Vagina (tissue), 2 donors: Measurements from ENCODE around the gene CFAP74.

Source experiments
- POLR2AphosphoS5 ChIP-seq, 2 donors: sonication (generic); formaldehyde crosslinking; IDR thresholded peaks; one replicate each; pipeline ENCODE4 v1.9.0; 2017; ENCODE audit warnings: antibody characterized with exemption in 2 of 2, mild to moderate bottlenecking in 2 of 2, low read depth in 1 of 2; ENCODE audit not compliant: insufficient read depth in 1 of 2
- TF ChIP-seq, protein P1 (sequence below), 3 experiments: fragments of 450-650 bp in 2 of 3; fragments of 200-600 bp in 1 of 3; sonication (generic) in 1 of 3; IDR thresholded peaks; one replicate each; pipeline ENCODE4 v1.5.1; 2017 to 2019; ENCODE audit warnings: antibody characterized with exemption in 3 of 3, mild to moderate bottlenecking in 2 of 3, moderate library complexity in 2 of 3

DNA sequence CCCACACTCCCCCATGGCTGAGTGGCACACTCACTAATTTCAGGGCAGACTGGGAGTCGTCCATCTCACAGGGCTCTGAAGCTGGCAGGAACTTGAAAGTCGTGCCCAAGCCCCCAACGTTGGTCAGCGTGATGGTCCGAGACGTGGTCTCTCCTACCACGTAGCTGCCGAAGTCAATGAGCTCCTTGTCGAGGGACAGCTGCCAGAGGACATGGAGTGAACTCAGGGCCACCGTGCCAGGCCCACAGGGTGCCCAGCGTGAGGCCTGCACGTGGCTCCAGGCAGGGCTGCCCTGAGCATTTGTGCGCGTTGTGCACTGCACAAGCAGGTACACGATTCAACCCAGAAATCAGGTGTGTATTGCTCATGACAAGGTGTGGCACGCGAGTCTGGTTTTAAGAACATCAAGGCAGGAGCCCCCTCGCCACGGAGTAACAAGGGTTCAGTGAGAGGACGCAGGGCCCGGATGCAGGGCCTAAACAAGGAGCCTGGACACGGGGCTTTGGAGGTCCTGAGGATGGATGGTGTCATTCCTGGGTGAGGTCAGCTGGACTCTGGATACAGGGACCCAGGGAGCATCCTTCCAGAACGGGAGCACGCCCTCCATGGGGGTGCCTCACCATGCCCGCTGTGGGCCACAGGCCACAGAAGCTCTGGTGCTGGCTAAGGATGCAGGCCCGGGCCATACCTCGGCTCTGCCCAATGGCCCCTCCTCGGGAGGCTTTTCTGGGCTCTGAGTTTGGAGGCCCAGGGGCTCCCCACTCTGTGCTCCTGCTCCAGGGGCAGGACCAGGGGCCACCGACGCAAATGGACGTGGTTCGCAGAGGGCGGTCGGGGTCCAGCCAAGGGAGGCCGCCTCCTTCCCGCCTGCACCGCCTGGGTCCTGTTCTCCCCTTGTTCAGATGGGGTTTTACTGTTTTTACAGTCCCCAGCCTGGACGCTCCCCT lies 46.7 kb downstream of the CFAP74 start:
- TF ChIP-seq, protein P1, sequence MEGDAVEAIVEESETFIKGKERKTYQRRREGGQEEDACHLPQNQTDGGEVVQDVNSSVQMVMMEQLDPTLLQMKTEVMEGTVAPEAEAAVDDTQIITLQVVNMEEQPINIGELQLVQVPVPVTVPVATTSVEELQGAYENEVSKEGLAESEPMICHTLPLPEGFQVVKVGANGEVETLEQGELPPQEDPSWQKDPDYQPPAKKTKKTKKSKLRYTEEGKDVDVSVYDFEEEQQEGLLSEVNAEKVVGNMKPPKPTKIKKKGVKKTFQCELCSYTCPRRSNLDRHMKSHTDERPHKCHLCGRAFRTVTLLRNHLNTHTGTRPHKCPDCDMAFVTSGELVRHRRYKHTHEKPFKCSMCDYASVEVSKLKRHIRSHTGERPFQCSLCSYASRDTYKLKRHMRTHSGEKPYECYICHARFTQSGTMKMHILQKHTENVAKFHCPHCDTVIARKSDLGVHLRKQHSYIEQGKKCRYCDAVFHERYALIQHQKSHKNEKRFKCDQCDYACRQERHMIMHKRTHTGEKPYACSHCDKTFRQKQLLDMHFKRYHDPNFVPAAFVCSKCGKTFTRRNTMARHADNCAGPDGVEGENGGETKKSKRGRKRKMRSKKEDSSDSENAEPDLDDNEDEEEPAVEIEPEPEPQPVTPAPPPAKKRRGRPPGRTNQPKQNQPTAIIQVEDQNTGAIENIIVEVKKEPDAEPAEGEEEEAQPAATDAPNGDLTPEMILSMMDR (IDR thresholded peaks at IDR 0.05), result no peak
- TF ChIP-seq POLR2AphosphoS5 (IDR thresholded peaks at IDR 0.05; ENCODE audit: insufficient read depth in 1 of 2, low read depth in 1 of 2), result no peak
